Stomach (tissue), 4 donors: ENCODE data around the gene MALL.
"Not testable (repeated sequence)": the region's sequence is repeated elsewhere in the genome, so short reads cannot be mapped to it uniquely, and the experiment has no call there.

ENCODE experiments used
- CTCF ChIP-seq, 7 experiments: fragments of 450-650 bp in 4 of 7; fragments of 200-600 bp in 3 of 7; sonication (generic) in 3 of 7; IDR thresholded peaks; one replicate each; pipeline ENCODE4 v1.5.1; 2016 to 2019; ENCODE audit warnings: antibody characterized with exemption in 7 of 7, control low read depth in 2 of 7, mild to moderate bottlenecking in 1 of 7
- EP300 ChIP-seq: sonication (generic); formaldehyde crosslinking; IDR thresholded peaks from one replicate; pipeline ENCODE4 v1.6.1; 2017; ENCODE audit warnings: antibody characterized with exemption
- POLR2A ChIP-seq, 4 donors: fragments of 450-650 bp; IDR thresholded peaks; one replicate each; pipeline ENCODE4 v1.6.1; 2016; ENCODE audit warnings: antibody characterized with exemption in 4 of 4, control low read depth in 2 of 4, mild to moderate bottlenecking in 1 of 4, moderate library complexity in 1 of 4

- not testable (repeated sequence) for TF ChIP-seq CTCF (IDR thresholded peaks at IDR 0.05); EP300; POLR2A (IDR thresholded peaks at IDR 0.05)
Measured at GRCh38 chr2:110068153-110068552, 47.5 kb downstream of the MALL start.
